ENCODE measurements around the gene PADI4. TPM values are rescaled to one million over a fixed set of nuclear protein-coding genes. Genes with fewer than 3 reads are reported as not detected.

PADI4 gene
- total and polyA plus RNA-seq, 2 of the 8 experiments (the other 6 are each of a cell fraction or from before 2014, with no cell fraction given): 0.29 TPM; not detected in 1

- no peak for FAIRE-seq
Measured at GRCh38 chr1:17333081-17333480, 25.1 kb downstream of the PADI4 start.

More at GRCh38 chr1:17333081-17333480, 25.1 kb downstream of the PADI4 start:
- no peak overlapping the region for H4K8ac ChIP-seq (ENCODE audit: extremely low read depth, insufficient read depth, low read length)
- POLR2A ChIA-PET (ENCODE audit: partially characterized antibody): interaction anchor here (0.7 kb wide), 1 partner anchor 42 kb away, joined by 4 read pairs; no protein-coding TSS in a partner anchor
- H3K79me1 ChIP-seq (ENCODE audit: low read depth, low read length): no peaks in the 10 kb centered on the region
- CTCF ChIA-PET (ENCODE audit: partially characterized antibody): interaction anchor here (0.5 to 3.3 kb wide), 9 partner anchors 10 to 273 kb away, joined by 3 to 12 read pairs (median 4); no protein-coding TSS in a partner anchor
- no peak overlapping the region for H3K56ac ChIP-seq (replicated peaks; ENCODE audit: insufficient read length, low read depth, low read length)
- no peak for DNase-seq (ENCODE audit: low read depth in 1 of 2, low spot score in 2 of 2)
- no peaks in the 10 kb centered on the region for H4K20me1 ChIP-seq (replicated peaks in 1 of 2; ENCODE audit: control insufficient read depth in 1 of 2, insufficient read depth in 2 of 2, low read length in 2 of 2)
- H2BK15ac ChIP-seq (ENCODE audit: low read length): no peak overlapping the region
- H2BK5ac ChIP-seq (ENCODE audit: low read depth, low read length): no peak overlapping the region
- H3K23ac ChIP-seq (ENCODE audit: insufficient read length): no peak overlapping the region
- peaks cover 3% of the 10 kb centered on the region; the same call in 1 of the 2 replicates for H3K23me2 ChIP-seq (ENCODE audit: low read depth, low read length)
- no peak overlapping the region for H3K4me3 ChIP-seq (ENCODE audit: extremely low read depth in 1 of 4, insufficient read depth in 2 of 4, low read depth in 3 of 4, low read length in 4 of 4)
- no peak overlapping the region for H3K14ac ChIP-seq (ENCODE audit: insufficient read length)
- H2AFZ ChIP-seq (ENCODE audit: low read length): no peak overlapping the region
- no peak overlapping the region for H3K9ac ChIP-seq (replicated peaks in 1 of 4; ENCODE audit: extremely low read depth in 1 of 4, low read depth in 3 of 4, low read length in 3 of 4)
- H3K4me1 ChIP-seq (replicated peaks in 1 of 4; ENCODE audit: control insufficient read depth in 3 of 4, insufficient read depth in 4 of 4, low read length in 3 of 4): no peaks in the 10 kb centered on the region
- H2BK120ac ChIP-seq (replicated peaks; ENCODE audit: low read depth, low read length): no peak overlapping the region
- H4K91ac ChIP-seq (replicated peaks; ENCODE audit: insufficient read length, low read length): no peak overlapping the region
- no peak overlapping the region for H3K4ac ChIP-seq (replicated peaks; ENCODE audit: insufficient read length, low read depth, low read length)
- WGBS, 2 experiments (ENCODE audit: extremely low coverage in 1 of 2, insufficient coverage in 1 of 2, insufficient read length in 1 of 2, insufficient replicate concordance in 2 of 2, low coverage in 1 of 2, low lambda C conversion rate in 2 of 2, missing lambda C conversion rate in 1 of 2): 93% methylated on average over 8 of the region's 8 CpGs; no CpG with 5 or more reads in 1 of the 2 experiments
- H4K5ac ChIP-seq (ENCODE audit: insufficient read length, low read depth, low read length): no peak overlapping the region
- H2AK5ac ChIP-seq (ENCODE audit: low read depth, low read length): no peak overlapping the region
- H2BK20ac ChIP-seq (ENCODE audit: low read length): no peak overlapping the region
- H3K4me2 ChIP-seq (ENCODE audit: insufficient read depth in 1 of 2, low read depth in 2 of 2, low read length in 2 of 2): no peak overlapping the region
- H2BK12ac ChIP-seq (ENCODE audit: low read depth, low read length): no peak overlapping the region
- TF ChIP-seq POLR2A (IDR thresholded peaks at IDR 0.05; ENCODE audit: control extremely low read depth in 1 of 2, low read depth in 2 of 2, low read length in 2 of 2): no peak
- no peak for TF ChIP-seq SIX5 (IDR thresholded peaks at IDR 0.05; ENCODE audit: low read depth, low read length)
- TF ChIP-seq BACH1 (IDR thresholded peaks at IDR 0.05; ENCODE audit: low read length): no peak
- TF ChIP-seq SP4 (IDR thresholded peaks at IDR 0.05; ENCODE audit: low read length): no peak
- TF ChIP-seq ATF3 (IDR thresholded peaks at IDR 0.05; ENCODE audit: insufficient read depth, low read depth, low read length): no peak
- TF ChIP-seq TAF1 (IDR thresholded peaks at IDR 0.05; ENCODE audit: low read depth, low read length): no peak
- no peak for TF ChIP-seq JUND (IDR thresholded peaks at IDR 0.05; ENCODE audit: low read length)
- TF ChIP-seq RAD21 (IDR thresholded peaks at IDR 0.05 in 1 of 2, conservative IDR thresholded peaks at IDR 0.05 in 1 of 2; ENCODE audit: low read depth in 2 of 2, low read length in 2 of 2): no peak
- TF ChIP-seq SAP30 (IDR thresholded peaks at IDR 0.05; ENCODE audit: insufficient read depth, insufficient replicate concordance, low read length): no peak
- no peak for TF ChIP-seq HDAC2 (IDR thresholded peaks at IDR 0.05; ENCODE audit: borderline replicate concordance in 1 of 2, low read depth in 2 of 2, low read length in 2 of 2)
- TF ChIP-seq NRF1 (IDR thresholded peaks at IDR 0.05; ENCODE audit: low read depth, low read length): no peak
- TF ChIP-seq CBX5 (IDR thresholded peaks at IDR 0.05; ENCODE audit: low read depth, low read length): no peak
- TF ChIP-seq SP2 (IDR thresholded peaks at IDR 0.05; ENCODE audit: low read length): no peak
- no peak for TF ChIP-seq POU5F1 (IDR thresholded peaks at IDR 0.05; ENCODE audit: low read depth, low read length)
- no peak overlapping the region for H3K18ac ChIP-seq (ENCODE audit: extremely low read depth, low read length)
- no peak overlapping the region for H3K27ac ChIP-seq (ENCODE audit: low read depth, low read length)
- H3K27me3 ChIP-seq (replicated peaks in 1 of 4; ENCODE audit: control insufficient read depth in 3 of 4, extremely low read depth in 1 of 4, insufficient read depth in 3 of 4, low read length in 3 of 4): peaks cover 0 to 3% (median 0%) of the 10 kb centered on the region in 4 experiments; a peak in 4 of 7 replicates
- no peaks in the 10 kb centered on the region for H3K36me3 ChIP-seq (ENCODE audit: control insufficient read depth in 2 of 4, insufficient read depth in 4 of 4, low read length in 3 of 4)
- no peaks in the 10 kb centered on the region for H3K79me2 ChIP-seq (ENCODE audit: control insufficient read depth in 1 of 2, insufficient read depth in 2 of 2, low read length in 2 of 2)
- no peaks in the 10 kb centered on the region for H3K9me3 ChIP-seq (ENCODE audit: insufficient read depth in 2 of 2, low read depth in 1 of 2, low read length in 1 of 2)

Data from H1 (cell line).